ENCODE measurements around the gene SCP2. TPM values are rescaled to one million over a fixed set of nuclear protein-coding genes. Genes with fewer than 3 reads are reported as not detected.
"Not testable (repeated sequence)": the region's sequence is repeated elsewhere in the genome, so short reads cannot be mapped to it uniquely, and the experiment has no call there.

SCP2 gene
- total RNA-seq, 2 donors from 2014 or later = 69.9 to 78.8 TPM

DNA sequence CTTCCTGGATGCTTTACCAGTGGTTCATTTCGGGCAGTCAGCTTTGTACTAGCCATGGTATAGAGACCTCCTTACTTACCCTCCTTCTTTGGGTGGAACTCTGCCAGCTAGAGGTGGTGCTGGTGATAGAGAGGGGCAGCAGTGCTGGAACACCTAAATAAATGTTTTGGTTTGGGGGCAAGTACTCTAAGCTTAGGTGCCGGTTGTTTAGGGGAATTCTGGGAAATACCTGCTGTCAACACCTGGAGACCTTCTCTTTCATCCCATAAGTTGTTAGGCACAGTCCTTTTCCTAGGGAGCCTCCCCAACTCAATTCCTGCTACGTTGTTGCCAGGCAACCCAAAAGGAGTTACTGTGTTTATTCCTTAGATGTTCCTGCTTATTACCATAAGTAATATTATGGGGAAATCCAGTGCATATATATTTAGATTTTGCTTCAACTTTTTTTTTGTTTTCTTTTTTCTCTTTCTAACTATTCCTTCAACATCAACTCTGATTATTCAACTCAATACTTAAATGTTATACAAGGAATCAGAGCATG lies 16.9 kb downstream of the SCP2 start:
- DNase-seq (ENCODE audit: low spot score in 2 of 2) (no peak), ATAC-seq (no peak)
- Mint-ChIP-seq H3K27ac (no peak overlapping the region), H3K36me3 (peaks cover 0 to 6% of the 10 kb centered on the region in 2 donors), H3K9me3 (no peaks in the 10 kb centered on the region)

DNA sequence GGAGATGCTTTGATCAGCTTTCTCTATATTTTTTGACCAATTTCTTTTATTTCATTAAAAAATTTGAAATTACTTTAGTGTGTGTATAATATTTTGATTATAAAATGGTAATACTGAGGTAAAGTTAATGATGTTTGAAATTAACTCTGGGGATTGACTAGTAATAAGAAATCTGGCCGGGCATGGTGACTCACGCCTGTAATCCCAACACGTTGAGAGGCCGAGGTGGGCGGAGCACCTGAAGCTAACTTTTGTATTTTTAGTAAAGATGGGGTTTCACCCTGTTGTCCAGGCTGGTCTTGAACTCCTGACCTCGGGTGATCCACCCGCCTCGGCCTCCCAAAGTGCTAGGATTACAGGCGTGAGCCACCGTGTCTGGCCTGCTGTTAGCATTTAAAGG lies 17.5 kb downstream of the SCP2 start:
- ATAC-seq (no peak), DNase-seq (ENCODE audit: low spot score in 2 of 2) (no peak)
- H3K9me3 Mint-ChIP-seq = no peaks in the 10 kb centered on the region
- peaks cover 4 to 6% of the 10 kb centered on the region in 2 donors for H3K36me3 Mint-ChIP-seq
- no peak overlapping the region for H3K27ac Mint-ChIP-seq

DNA sequence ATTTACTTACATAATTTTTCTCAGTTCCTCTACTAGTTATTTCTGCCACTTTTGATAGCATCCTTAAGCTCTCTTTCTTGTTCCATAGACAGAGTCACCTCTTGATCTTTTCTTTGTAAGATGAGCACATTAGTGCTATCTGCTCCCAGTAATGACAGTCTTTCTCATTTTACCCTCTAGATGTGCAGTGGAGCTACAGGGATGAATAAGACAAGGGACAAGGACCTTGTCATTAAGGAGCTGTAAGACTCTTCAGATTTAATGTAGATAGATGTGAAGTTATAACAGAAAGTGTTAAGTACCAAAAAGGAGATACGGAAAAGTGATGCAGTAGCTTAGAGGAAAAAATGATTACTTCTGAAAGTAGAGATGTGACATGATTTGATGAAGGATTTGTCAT lies 20.4 kb downstream of the SCP2 start:
- peak overlapping the region in 1 of 2 donors; percentile 17 for H3K27ac Mint-ChIP-seq
- no peaks in the 10 kb centered on the region for H3K9me3 Mint-ChIP-seq
- ATAC-seq (peak; percentile 18 to 83), DNase-seq (ENCODE audit: low spot score in 2 of 2) (no peak)
- H3K36me3 Mint-ChIP-seq = peaks cover 4 to 6% of the 10 kb centered on the region in 2 donors

DNA sequence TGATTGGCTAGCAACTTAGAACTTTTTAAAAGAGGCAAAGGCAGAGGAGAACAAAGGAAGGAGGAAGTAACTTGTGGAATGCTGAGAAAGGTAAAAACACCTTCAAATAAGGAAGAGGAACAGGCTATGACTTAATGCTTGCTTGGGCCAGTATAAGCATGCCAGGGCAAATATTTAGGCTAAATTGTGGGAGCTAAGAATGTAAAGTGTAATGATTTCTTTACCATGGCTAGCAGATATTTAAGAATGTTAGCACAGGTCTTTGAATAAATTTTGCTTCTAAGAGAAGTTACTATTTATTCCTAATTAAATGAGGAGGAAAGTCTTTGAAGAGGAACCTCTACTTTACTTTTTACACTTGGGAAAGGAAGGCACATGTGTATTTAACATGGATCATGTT lies 22.5 kb downstream of the SCP2 start:
- H3K9me3 Mint-ChIP-seq; DNase-seq (ENCODE audit: low spot score in 2 of 2); H3K27ac Mint-ChIP-seq; H3K36me3 Mint-ChIP-seq; ATAC-seq: not testable (repeated sequence)

DNA sequence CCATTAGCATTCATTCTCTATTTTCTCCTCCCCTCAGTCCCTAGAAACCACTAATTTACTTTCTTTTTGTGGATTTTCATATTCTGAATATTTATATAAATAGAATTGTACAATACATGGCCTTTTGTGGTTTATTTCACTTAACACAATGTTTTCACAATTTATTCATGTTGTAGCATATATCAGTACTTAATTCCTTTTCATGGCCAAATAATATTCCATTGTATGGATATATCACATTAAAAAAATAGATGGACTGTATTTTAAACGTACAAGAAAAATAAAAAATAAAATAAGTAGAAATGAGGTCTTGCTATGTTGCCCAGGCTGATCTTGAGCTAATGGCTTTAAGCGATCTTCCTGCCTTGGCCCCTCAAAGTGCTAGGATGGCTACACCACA lies 25.0 kb downstream of the SCP2 start:
- Mint-ChIP-seq H3K9me3 (no peaks in the 10 kb centered on the region), H3K36me3 (peaks cover 6 to 10% of the 10 kb centered on the region in 2 donors), H3K27ac (no peak overlapping the region)
- no peak for ATAC-seq
- no peak for DNase-seq (ENCODE audit: low spot score in 2 of 2)

DNA sequence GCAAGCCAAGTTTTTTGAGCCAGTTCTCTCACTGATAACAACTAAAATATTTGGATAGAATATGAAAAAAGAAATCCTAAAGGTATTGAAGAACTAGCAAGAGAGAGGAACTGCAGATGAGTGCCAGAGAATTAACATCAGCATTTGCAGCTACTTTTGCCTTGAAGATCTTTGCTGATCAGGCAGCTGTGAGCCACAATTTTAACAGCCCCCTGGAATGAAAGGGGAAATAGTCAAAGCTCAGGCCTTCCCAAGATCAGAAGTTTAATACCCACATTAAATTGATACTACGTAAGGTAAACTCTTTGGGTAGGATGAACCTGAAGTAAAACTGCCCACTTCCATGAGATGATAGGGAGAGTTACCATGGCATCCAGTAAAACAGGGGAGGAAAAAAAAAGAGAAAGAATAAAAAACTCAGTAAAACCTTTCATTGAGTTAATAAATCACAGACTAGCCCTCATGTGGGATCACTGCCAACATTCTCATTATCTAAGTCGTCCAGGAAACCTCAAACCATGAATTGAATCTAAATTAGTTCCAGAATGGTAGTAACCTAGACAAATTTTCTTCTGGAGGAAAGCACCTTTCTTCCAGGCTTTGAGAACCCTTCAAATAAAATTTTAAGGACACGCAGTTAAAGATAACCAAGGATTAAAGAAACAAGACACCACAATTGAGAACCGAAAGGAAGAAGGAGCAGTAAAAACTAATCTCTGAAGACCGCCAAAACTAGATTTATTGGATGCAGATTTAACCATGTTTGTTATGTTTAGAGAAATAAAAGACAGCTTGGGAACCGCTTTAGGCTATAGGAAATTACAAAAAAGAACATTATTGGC lies 28.3 kb downstream of the SCP2 start:
- Mint-ChIP-seq H3K36me3 (peaks cover 0 to 6% of the 10 kb centered on the region in 2 donors), H3K9me3 (no peaks in the 10 kb centered on the region), H3K27ac (no peak overlapping the region)
- DNase-seq (ENCODE audit: low spot score in 2 of 2) = no peak
- no peak for ATAC-seq

DNA sequence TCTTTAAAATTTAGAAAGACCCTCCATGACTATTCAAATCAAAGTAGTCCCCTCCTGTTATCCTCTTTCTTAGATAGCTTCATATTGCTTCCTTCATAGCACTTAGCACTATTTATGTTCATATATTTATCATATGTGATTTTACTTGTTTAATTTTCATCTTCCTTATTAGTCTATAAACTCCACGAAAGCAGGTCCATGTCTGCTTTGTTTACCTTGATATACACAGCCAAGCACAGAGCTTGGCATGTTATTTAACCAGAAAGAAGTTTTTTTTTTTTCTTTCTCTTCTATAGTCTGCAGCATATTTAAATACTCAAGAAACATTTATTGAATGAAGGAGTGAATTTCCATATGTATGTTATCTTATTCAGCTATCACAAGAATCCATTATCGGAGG lies 36.0 kb downstream of the SCP2 start:
- H3K27ac Mint-ChIP-seq = no peak overlapping the region

DNA sequence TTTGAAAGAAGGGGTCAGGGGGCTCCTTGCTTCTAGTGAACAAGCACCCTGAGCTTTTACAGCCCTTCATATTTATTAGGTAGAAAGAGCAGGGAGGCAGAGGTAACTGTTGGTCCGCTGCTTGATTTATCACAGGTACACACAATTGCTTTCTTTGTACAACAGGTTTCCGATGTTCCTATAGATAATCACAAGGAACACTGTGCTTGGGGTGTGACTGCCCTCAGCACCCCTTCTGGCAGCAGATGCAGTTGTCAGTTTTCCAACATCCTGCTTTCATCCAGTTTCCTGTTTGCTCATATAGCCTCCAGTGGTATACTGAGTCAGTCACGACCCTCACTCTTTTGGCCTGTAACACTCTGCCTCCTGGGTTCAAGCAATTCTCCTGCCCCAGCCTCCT lies 40.6 kb downstream of the SCP2 start:
- Mint-ChIP-seq H3K36me3 (no peaks in the 10 kb centered on the region), H3K9me3 (no peaks in the 10 kb centered on the region), H3K27ac (no peak overlapping the region)
- ATAC-seq (no peak), DNase-seq (ENCODE audit: low spot score in 2 of 2) (no peak)

More for the DNA sequence above, 36.0 kb downstream of the SCP2 start:
- ATAC-seq = no peak
- no peaks in the 10 kb centered on the region for H3K36me3 Mint-ChIP-seq
- H3K9me3 Mint-ChIP-seq = no peaks in the 10 kb centered on the region
- DNase-seq (ENCODE audit: low spot score in 2 of 2) = no peak

DNA sequence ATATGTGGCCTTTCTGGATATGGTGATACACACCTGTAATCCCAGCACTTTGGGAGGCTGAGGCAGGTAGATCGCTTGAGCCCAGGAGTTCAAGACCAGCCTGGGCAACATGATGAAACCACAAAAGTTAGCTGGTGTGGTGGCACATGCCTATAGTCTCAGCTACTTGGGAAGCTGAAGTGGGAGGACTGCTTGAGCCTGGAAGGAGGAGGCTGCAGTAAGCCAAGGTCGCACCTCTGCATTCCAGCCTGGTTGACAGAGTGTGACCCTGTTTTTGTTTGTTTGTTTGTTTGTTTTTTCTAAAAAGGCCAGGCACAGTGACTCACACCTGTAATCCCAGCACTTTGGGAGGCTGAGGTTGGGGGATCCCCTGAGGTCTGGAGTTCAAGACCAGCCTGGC lies 42.2 kb downstream of the SCP2 start:
- H3K36me3 Mint-ChIP-seq; ATAC-seq; H3K9me3 Mint-ChIP-seq; H3K27ac Mint-ChIP-seq; DNase-seq (ENCODE audit: low spot score in 2 of 2): not testable (repeated sequence)

DNA sequence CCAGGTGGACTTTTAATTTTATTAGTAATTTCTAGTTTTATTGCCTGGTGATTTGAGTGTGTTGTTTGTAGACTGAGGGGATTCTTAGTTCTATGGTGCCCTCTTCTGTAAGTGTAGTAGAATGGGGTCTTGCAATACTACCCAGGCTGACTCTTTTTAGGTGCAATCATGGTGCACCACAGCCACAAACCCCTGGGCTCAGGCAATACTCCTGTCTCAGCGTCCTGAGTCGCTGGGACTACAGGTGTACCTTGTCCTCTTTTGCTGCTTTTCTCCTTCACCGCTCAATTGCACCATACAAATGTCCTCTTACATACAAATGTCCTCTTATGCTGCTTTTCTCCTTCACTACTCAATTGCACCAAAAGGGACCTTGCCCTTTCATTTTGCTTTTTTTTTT lies 43.1 kb downstream of the SCP2 start:
- DNase-seq (ENCODE audit: low spot score in 2 of 2) = no peak
- ATAC-seq = no peak
- Mint-ChIP-seq H3K9me3 (no peaks in the 10 kb centered on the region), H3K27ac (no peak overlapping the region), H3K36me3 (no peaks in the 10 kb centered on the region)

DNA sequence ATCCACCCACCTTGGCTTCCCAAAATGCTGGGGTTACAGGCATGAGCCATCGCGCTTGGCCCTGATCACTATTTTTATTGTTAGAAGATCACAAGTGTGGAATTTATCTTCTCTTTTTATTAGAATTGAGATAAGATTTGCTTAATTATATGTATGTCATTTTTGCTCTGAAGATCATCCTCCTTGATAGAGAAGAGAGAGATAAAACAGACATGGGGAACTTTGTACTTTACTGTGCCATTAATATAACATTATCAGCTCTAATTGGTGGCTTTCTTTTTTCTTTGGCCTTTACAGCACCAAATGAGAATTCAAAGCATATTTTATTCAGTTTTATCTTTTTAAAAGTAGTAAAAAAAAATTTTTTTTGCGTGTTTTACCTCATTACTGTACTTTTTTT lies 46.8 kb downstream of the SCP2 start:
- no peak for ATAC-seq

DNA sequence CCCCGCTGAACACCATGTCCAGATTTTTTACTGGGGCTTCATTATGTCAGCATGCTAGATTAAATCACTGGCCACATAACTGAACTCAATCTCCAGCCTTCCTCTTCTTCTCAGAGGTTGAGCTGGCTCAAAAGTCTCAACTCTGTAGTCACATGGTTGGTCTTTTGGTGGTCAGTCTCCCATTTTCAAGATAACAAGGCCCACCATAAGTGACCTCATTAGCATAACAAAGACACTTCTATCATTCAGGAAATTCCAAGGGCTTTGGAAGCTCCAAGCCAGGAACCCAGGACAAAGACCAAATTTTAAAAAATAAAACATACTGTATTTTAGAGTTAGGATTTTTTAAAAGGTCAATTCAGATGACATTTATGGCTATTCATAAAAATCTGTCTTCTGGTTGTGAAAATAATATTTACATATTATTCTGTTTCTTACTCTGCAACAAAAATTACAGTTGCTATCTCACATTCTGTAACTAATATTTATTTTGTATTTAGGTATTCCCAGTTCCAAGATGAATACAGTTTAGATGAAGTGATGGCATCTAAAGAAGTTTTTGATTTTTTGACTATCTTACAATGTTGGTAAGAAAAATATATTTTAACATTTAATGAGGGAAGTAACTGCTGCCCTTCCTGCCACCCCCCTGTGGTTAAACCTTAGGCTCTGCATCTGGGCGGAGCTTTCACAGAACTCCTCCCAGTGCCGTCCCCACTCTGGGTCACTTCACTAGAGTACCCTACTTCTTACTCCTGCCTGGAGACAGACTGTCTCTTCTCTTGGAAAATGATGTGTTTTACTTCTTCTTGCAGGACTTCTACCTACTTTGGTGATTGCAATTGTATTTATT lies 49.3 kb downstream of the SCP2 start:
- peak overlapping the region; percentile 55 to 84 for H3K27ac Mint-ChIP-seq
- peaks cover 0 to 6% of the 10 kb centered on the region in 2 donors for H3K36me3 Mint-ChIP-seq
- DNase-seq (ENCODE audit: low spot score in 2 of 2) (no peak), ATAC-seq (no peak)
- H3K9me3 Mint-ChIP-seq = no peaks in the 10 kb centered on the region

More for the DNA sequence above, 46.8 kb downstream of the SCP2 start:
- Mint-ChIP-seq H3K27ac (no peak overlapping the region), H3K9me3 (no peaks in the 10 kb centered on the region), H3K36me3 (peaks cover 0 to 6% of the 10 kb centered on the region in 2 donors)
- DNase-seq (ENCODE audit: low spot score in 2 of 2) = no peak

DNA sequence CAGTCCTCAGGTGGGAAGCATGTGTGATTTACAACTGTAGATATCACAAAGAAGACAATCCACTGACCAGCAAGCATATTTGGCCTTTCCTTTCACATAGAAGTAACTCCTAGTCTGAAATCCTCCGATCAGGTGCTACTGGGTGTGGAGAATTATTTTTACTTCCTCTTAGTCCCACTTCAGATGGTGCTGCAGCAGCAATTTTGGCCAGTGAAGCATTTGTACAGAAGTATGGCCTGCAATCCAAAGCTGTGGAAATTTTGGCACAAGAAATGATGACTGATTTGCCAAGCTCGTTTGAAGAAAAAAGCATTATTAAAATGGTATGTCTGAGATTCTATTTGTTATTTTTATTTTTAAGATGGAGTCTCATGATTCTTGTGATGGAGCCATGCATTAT lies 51.0 kb downstream of the SCP2 start:
- no peaks in the 10 kb centered on the region for H3K9me3 Mint-ChIP-seq
- no peak for DNase-seq (ENCODE audit: low spot score in 2 of 2)
- H3K36me3 Mint-ChIP-seq = peaks cover 8 to 18% of the 10 kb centered on the region in 2 donors
- H3K27ac Mint-ChIP-seq = no peak overlapping the region
- no peak for ATAC-seq

DNA sequence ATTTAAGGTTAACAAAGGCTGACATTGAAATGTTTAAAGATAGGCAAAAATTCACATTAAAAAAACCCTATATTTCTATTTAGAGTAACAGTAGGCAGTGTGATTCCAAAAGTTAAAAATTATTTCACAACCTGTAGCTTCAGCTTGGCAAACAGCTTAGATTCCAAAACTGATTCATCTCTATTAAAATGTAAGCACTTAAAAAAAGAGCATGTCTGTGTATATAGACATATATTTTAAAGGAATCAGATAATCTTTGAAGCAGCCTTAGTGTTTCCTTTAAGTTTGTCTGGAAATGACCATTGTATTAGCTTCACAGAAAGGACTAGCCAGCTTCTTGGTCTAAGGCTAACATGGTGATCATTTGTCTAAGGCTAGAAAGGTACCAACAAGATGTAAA lies 65.7 kb downstream of the SCP2 start:
- not testable (repeated sequence) for H3K27ac Mint-ChIP-seq; DNase-seq (ENCODE audit: low spot score in 2 of 2); H3K9me3 Mint-ChIP-seq; H3K36me3 Mint-ChIP-seq; ATAC-seq

DNA sequence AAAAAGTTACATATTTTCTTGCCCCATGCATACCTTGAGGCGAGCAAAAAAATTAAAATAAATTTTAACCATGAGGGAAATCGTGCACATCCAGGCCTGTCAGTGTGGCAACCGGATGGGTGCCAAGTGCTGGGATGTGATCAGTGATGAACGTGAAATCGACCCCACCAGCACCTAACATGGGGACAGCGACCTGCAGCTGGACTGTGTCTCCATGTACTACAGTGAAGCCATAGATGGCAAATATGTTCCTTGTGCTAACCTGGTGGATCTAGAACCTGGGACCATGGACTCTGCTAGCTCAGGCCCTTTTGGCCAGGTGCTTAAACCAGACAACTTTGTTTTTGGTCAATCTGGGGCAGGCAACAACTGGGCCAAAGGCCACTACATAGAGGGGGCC lies 67.6 kb downstream of the SCP2 start:
- no peak overlapping the region for H3K27ac Mint-ChIP-seq
- no peaks in the 10 kb centered on the region for H3K9me3 Mint-ChIP-seq
- no peak for DNase-seq (ENCODE audit: low spot score in 2 of 2)
- ATAC-seq = no peak
- H3K36me3 Mint-ChIP-seq = peaks cover 0 to 4% of the 10 kb centered on the region in 2 donors

DNA sequence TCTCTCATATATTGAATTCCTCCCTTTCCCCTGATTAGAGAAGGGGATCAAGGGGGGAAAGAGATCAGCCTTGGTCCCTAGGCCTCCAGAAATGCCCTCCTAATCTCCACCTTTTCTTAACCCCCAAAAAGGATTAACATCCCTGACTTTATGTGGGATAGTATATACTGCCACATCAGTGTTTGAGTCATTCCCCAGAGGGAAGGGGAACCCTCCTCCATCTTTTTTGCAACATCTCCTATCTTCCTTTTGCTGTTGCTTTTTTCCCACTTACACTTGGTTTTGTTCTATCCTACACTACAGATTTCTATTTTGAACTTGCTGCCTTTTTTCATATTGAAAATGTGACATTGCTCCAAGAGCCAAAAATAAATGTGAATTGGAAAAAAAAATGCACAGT lies 69.6 kb downstream of the SCP2 start:
- Mint-ChIP-seq H3K36me3 (peaks cover 0 to 4% of the 10 kb centered on the region in 2 donors), H3K27ac (no peak overlapping the region), H3K9me3 (no peaks in the 10 kb centered on the region)
- no peak for ATAC-seq
- no peak for DNase-seq (ENCODE audit: low spot score in 2 of 2)

DNA sequence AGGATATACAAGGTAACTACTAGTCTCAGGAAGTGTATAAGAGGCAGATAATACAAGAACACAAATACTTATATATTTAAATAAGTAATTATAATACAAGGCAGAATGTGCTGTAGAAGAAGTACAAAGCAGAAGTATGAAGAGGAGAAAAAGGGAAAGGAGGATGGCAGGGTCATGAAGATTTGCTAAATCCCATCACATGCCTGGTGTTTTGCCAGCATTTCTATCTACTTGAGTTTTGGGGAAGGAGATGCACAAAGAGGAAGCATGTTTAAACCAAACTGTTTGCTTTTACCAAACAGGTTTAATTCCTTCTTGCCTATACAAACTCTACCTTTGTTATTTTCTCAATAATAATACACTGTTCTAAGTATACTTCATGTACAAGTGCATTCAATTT lies 74.1 kb downstream of the SCP2 start:
- Mint-ChIP-seq H3K27ac (no peak overlapping the region), H3K9me3 (no peaks in the 10 kb centered on the region), H3K36me3 (peaks cover 5 to 8% of the 10 kb centered on the region in 2 donors)
- no peak for DNase-seq (ENCODE audit: low spot score in 2 of 2)
- ATAC-seq = no peak
